ENCODE measurements around the gene TMEM163. TPM values are rescaled to one million over a fixed set of nuclear protein-coding genes. Genes with fewer than 3 reads are reported as not detected.
A peak's percentile ranks its signal among the peaks of the same experiment; 100 is the strongest.
"Not testable (repeated sequence)": the region's sequence is repeated elsewhere in the genome, so short reads cannot be mapped to it uniquely, and the experiment has no call there.

The TMEM163 gene
- total RNA-seq, 1 experiment from 2014 or later: 10.7 TPM

DNA sequence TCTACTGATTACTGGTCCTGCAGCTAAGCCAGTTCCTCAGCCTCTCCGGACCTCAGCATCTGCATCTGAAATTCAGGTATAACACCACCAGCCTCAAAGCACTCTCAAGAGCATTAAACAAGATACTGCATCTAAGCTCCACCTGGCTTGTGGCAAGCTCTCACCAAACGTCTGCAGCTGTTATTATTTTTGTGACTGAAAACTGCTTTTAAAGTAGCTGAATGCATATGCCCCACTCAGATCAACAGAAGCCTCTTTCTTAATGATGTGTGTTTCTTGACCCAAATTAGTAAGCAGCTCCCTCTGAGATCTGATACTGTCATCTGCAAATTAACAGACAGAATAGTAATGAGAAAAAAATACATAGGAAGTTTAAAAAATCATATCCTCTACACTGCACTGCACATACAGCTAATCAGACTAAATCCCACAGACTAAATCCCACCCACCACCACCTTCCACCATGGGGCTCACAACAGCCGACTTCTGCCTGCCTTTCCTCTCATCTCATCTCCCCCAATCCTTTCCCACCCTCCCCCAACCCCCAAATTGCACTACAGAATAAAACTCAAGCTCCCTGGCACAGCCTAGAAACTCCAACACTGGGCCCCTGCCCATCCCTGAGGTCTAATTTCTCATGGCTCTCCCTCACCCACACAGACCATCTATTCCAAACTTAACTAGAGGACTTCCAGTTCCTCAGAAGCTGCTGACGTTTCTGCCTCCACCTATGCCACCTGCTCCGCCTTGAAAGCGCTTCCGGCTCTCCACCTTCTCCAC lies 52.9 kb downstream of the TMEM163 start:
- DNase-seq (ENCODE audit: low read depth): no peak

DNA sequence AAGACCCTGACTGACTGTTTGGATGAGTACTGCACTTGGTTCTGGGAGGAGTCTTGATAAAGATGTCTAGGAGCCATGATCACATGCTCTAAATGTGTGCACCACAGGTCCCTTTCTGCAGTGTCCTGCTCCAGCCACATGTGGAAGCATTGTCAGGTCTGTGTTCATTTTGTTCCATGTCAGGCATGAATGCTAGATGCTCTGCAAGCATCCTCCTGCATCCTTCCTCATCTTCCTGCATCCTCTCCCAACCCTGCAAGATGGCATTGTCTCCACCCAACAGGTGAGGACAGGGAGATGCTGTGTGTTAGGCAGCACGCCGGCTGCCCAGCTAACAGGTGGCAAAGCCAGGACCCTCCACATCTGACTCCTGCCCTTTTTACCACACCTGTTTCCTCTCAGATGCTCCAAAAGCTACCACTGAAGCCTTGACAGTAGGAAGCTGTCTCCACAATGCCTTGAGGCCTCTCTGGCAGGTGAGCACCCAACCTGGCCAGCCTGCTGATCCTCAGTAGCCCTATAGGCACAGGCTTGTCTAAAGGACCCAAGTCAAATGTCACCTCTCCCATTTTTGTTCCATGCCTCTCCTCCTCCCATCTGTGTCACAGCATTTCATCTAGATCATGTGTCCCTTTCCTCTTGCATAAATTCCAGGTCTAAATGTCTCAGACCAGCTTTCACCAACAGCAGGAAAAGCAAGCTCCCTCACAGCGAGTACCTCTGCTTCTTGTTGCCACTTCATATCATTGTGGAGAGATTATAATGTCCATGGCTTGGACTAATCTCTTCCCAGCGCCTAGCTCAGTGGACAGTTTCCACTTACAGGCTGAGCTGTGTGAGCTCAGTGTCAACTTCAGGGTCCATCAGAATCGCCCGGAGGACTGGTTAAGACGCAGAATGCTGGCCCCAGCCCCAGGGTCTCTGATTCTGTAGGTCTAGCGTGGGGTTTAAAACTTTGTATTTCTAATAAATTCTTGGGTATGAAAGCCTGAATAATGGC lies 55.0 kb downstream of the TMEM163 start:
- DNase-seq (ENCODE audit: low read depth): no peak

- no peak for DNase-seq (ENCODE audit: low read depth)
Observed at GRCh38 chr2:134662751-134663150, 56.0 kb downstream of the TMEM163 start.

DNA sequence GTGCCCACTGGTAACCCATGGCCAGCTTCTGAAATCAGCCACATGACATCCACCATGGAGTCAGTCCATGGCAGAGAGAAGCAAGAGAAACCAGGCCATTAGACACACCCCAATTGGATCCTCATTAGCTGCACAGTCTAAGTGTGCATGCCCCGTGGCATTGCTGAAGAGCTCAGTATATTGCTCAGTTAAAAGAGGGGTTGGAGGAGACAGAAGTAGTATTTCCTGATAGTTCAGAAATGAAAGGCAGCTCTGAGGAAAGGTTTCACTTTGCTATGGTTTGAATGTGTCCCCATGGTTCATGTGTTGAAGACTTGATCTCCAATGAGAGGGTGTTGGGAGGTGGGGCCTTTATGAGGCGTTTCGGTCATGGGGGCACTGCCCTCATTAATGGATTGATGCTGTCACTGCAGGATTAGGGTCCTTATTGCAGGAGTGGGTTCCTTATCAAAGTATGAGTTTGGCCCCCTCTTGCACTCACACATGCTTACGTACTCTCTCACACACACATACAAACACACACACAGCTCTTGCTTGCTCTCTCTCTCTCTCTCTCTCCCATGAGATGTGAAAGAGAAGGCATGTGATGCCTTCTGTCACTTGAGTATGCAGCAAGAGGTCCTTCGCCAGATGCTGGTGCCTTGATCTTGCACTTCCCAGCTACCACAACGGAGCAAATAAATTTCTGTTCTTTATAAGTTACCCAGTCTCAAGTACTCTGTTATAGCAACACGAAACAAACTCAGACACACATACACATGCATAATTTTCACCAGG lies 58.0 kb downstream of the TMEM163 start:
- no peak for DNase-seq (ENCODE audit: low read depth)

GRCh38 chr2:134659724-134660123 lies 59.1 kb downstream of the TMEM163 start:
- DNase-seq (ENCODE audit: low read depth): no peak

DNA sequence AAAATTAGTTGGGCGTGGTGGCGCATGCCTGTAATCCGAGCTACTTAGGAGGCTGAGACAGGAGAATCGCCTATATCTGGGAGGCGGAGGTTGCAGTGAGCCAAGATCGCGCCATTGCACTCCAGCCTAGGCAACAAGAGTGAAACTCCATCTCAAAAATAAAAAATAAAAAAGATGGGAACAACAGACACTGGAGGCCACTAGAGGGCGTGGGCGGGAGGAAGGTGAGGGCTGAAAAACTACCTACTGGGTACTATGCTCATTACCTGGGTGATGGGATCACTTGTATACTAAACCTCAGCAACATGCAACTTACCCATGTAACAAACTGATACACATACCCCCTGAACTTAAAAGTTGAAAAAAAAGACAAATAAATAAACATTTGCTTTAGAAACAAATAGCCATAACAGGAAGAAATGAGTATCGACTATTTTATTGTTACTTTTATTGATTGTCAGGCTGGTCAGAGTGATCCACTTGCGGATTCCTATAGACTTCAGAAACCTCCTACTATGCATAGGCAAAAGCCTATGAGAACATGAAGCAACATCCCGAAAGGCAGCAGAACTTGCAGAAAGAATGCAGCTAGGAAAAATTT lies 61.0 kb downstream of the TMEM163 start:
- no peak for DNase-seq (ENCODE audit: low read depth)

DNA sequence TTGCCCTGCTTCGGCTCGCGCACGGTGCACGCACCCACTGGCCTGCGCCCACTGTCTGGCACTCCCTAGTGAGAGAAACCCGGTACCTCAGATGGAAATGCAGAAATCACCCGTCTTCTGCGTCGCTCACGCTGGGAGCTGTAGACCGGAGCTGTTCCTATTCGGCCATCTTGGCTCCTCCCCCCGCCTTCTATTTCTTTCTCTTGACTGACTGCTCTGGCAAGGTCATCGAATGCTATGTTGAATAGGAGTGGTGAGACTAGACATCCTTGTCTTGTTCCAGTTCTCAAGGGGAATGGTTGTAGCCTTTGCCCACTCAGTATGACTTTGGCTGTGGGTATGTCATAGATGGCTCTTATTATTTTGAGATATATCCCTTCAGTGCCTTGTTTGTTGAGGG lies 62.4 kb downstream of the TMEM163 start:
- DNase-seq (ENCODE audit: low read depth): not testable (repeated sequence)

DNA sequence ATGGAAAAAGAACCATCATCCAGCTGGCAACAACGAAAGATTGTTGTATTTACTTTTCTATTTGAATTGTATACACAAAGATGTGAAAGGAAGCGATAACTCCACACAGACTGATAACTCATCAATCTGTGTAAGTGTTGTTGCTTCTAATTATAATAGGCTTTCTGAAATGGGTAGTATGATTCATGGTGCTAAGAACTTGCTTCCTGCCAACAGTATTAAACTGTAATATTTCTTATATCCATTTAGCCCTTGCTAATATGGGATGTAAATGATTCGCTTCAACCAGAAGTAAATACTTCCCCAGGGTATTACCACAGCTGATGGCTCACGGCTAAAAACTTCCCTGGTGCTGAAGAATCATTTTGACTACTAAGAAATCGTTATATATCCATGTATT lies 70.2 kb downstream of the TMEM163 start:
- DNase-seq (ENCODE audit: low read depth): no peak

DNA sequence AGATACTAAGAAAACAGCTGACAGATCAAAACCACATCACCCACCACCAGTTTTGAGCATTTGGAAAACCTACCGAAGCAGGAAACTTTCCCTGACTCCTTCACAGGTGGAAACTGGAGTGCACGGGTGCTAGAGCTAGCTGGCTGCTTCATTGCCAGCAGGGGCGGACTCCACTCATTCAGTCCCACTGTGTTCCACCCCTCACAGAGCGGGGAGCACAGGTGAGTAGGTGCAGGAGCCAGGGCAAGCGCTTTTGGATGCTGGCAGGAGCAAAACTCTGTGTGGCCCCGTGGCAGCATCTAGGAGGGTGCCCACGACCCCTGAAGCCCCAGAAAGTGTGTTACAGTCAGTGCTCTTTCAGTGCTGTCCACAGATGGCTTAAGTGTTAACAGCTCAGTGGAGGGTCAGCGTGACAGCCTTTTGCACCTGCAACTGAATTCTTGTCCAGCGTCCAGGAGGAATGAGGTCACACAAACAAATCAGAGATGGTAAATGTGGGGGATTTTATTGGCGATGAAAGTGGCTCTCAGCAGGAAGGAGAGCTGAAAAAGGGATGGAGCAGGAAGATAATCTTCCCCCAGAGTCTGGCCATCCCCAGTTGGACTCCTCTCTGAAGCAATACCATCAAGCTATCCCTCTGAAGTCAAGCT lies 71.1 kb downstream of the TMEM163 start:
- DNase-seq (ENCODE audit: low read depth): no peak

- no peak for DNase-seq (ENCODE audit: low read depth)
Observed at GRCh38 chr2:134642938-134643337, 75.9 kb downstream of the TMEM163 start.

- DNase-seq (ENCODE audit: low read depth): no peak
Observed at GRCh38 chr2:134640494-134640893, 78.3 kb downstream of the TMEM163 start.

DNA sequence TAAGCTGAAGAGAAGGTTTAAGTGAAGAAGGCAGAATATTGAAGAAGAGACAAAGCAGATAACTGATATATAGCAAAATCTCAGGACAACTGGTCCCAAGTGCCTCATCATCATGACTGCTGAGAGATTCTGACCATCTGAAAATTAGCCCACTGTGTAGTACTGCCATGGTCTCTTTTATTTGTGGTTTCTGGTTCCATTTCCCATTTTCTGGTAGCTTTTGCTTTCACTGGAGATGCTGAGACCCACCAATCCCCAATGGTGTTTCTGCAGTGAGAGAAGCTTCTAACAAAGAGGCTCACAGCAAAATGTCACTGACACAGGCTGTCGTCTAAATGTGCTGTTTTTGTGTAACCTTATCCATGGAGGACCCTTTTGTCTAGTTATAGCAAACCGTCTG lies 79.5 kb downstream of the TMEM163 start:
- no peak for DNase-seq (ENCODE audit: low read depth)

- DNase-seq (ENCODE audit: low read depth): peak; percentile 42
Observed at GRCh38 chr2:134636714-134637113, 82.1 kb downstream of the TMEM163 start.

GRCh38 chr2:134634054-134634753 lies 84.6 kb downstream of the TMEM163 start:
- DNase-seq (ENCODE audit: low read depth): peak; percentile 15

GRCh38 chr2:134630504-134631159 lies 88.2 kb downstream of the TMEM163 start:
- no peak for DNase-seq (ENCODE audit: low read depth)

- no peak for DNase-seq (ENCODE audit: low read depth)
Observed at GRCh38 chr2:134628453-134628852, 90.3 kb downstream of the TMEM163 start.

GRCh38 chr2:134626781-134627180 lies 92.0 kb downstream of the TMEM163 start:
- DNase-seq (ENCODE audit: low read depth): no peak

GRCh38 chr2:134625311-134625710 lies 93.5 kb downstream of the TMEM163 start:
- DNase-seq (ENCODE audit: low read depth): peak; percentile 19

DNA sequence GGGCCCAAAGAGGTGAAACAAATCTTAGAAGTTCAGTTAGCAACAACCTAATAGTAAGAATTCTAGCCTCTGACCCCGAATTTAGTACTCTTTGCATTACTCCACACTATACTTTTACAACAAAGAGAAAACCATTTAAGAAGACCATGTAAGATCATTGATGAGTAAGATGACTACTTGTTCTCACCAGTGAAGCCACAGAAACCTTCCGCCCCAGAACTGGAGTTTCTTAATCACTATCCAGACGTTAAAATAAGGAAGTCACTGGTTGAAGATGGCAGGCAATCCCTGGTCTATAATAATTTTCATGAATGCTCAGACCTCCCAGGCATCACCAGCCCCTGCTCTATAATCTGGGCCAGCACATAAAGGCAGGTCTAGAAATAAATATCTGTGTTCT lies 95.0 kb downstream of the TMEM163 start:
- peak; percentile 31 for DNase-seq (ENCODE audit: low read depth)

DNA sequence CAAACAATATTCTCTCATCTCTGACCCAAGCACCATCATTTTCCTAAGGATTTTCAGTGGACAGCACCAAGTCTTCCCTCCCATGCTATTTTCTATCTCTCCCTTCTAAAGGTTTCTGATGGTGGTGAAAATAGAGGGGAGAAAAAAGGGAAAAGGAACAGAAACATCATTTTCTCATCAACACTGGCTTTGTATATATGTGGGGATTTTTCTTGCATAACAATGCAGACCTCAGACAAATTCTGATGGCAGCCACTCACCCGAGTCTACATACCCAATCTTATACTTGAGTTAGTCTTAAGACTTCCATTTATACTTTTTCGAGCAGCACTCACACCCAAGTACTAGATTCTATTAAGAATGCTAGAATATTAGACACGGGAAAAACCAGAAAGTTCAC lies 95.8 kb downstream of the TMEM163 start:
- DNase-seq (ENCODE audit: low read depth): no peak
